GM18502 (cell line): ENCODE results near the gene COG4.

Experiments used
- ATAC-seq: cut with Tn5 transposase; IDR thresholded peaks from one replicate; pipeline ENCODE4 v1.9.1; 2021; ENCODE audit warnings: mild to moderate bottlenecking; ENCODE audit not compliant: unreplicated experiment, poor library complexity

The COG4 gene

GRCh38 chr16:70529051-70529777 lies 5.9 kb upstream of the COG4 start:
- ATAC-seq, result no peak

DNA sequence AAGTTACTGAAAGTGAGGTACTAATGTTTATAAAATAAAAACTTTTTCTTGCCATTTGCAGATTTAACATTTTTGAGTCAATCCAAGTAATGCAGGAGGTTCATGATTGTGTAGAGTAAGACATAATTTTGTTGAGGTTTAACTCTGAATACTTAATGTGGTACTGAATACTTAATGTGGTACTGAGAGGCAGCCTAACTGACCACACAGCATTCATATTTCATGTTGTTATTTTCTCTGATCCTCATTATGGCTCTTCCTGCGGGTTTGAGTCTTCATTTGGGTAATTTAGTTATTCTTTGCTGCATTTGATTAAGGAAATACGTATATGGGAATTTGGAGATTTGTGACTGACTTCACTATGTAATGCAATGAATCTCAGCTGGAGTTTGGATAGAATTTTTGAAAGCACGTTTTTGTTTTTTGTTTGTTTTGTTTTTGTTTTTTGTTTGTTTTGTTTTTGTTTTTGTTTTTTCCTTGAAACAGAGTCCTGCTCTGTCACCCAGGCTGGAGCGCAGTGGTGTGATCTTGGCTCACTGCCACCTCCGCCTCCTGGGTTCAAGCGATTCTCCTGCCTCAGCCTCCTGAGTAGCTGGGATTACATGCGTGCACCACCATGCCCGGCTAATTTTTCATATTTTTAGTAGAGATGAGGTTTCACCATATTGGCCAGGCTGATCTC lies 4.1 kb upstream of the COG4 start:
- no peak for ATAC-seq

DNA sequence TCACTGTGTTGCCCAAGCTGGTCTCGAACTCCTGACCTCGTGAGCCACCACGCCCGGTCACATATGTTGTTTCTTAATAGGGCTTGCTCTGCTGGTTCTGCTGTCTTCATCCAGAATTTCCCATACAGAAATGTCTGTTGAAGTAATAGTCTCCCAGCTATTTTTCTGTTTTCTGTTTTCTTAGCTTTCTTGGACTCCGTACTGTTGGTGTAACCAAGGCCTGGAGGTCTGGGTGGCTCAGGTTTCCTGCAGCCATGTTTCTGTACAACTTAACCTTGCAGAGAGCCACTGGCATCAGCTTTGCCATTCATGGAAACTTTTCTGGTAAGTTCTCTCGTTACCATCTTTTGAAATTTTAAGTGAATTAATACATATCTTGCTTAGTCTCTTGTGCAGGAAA lies 3.0 kb upstream of the COG4 start:
- no peak for ATAC-seq

DNA sequence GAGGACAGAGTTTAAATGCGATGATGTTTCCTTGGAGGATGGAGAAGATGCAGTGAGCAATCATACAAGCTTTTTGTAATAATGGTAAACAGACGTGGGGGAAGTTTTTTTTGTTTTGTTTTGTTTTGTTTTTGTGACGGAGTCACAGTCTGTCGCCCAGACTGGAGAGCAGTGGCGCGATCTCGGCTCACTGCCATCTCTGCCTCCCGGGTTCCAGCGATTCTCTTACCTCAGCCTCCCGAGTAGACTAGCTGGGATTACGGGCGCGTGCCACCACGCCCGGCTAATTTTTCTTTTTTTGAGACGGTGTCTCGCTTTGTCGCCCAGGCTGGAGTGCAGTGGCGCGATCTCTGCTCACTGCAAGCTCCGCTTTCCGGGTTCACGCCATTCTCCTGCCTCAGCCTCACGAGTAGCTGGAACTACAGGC lies 1.1 kb upstream of the COG4 start:
- ATAC-seq, result peak; percentile 15

GRCh38 chr16:70523743-70524398 lies 517 bp upstream of the COG4 start, which contains the start of gene SF3B3:
Gene SF3B3 (plus strand): TSS chr16:70523816. CDS start chr16:70526657, 2,841 bp downstream.
- ATAC-seq, result peak; percentile 49

- no peak for ATAC-seq
These were observed 908 bp downstream of the COG4 start for GRCh38 chr16:70522216-70523075.

GRCh38 chr16:70520612-70521297 lies 2.6 kb downstream of the COG4 start:
- ATAC-seq, result no peak

GRCh38 chr16:70512456-70512855 lies 10.9 kb downstream of the COG4 start:
- no peak for ATAC-seq

GRCh38 chr16:70511833-70512232 lies 11.5 kb downstream of the COG4 start:
- ATAC-seq, result no peak

DNA sequence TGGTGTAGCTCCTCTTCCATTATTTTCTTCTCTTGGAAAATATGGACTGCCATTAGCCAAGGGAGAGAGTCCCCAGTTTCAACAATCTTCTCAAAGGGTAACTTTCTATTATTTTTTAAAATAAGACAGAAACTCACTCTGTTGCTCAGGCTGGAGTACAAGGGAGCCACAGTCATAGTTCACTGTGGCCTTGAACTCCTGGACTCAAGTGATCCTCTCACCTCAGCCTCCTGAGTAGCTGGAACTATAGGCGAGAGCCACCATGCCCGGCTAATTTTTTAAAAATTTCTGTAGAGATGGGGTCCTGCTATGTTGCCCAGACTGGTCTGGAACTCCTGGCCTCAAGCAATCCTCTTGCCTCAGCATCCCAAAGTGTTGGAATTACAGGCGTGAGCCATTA lies 13.1 kb downstream of the COG4 start:
- ATAC-seq, result no peak

GRCh38 chr16:70508752-70509151 lies 14.6 kb downstream of the COG4 start:
- no peak for ATAC-seq

GRCh38 chr16:70496513-70496912 lies 26.8 kb downstream of the COG4 start:
- ATAC-seq, result no peak

- ATAC-seq, result no peak
These were observed 27.8 kb downstream of the COG4 start for GRCh38 chr16:70495425-70496182.

- ATAC-seq, result no peak
These were observed 28.6 kb downstream of the COG4 start for GRCh38 chr16:70494777-70495176.

- ATAC-seq, result no peak
These were observed 29.1 kb downstream of the COG4 start for GRCh38 chr16:70494202-70494770.

GRCh38 chr16:70493802-70494201 lies 29.6 kb downstream of the COG4 start:
- ATAC-seq, result no peak

DNA sequence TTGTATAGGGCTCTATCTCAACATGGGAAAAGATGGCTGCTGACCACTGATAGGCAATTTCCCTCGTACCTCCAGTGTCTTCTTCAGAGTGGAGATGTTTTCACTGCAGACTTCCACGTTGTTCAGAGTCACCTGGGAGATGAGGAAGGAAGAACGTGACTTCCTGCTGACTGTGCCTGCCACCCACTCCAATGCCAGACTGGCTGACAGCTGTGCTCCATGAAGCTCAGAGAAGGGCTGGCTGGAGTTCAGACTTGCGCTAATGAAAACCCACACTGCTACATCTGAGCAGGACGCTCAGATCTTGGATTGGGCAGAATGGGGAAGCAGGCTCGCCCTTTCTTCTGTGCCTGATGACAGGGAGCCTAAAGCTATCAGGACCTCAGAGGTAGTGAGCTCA lies 33.1 kb downstream of the COG4 start:
- ATAC-seq, result no peak

DNA sequence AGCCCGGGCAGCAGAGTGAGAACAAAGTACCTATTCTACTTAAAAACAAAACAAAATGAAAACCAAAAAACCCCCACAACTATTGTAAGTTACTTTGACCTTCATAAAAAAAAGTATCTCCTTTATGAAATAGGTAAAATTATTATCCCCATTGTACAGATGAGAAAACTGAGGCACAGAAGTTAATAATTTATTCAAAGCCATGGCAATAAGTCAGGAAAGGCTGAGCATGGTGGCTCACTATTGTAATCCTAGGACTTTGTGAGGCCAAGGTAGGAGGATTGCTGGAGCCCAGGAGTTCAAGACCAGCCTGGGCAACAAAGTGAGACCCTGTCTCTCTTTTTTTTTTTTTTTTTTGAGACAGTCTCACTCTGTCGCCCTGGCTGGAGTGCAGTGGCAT lies 38.5 kb downstream of the COG4 start:
- no peak for ATAC-seq

- ATAC-seq, result no peak
These were observed 39.9 kb downstream of the COG4 start for GRCh38 chr16:70483426-70483825.
